Stimulated activated CD8-positive, alpha-beta memory T cell treated with anti-CD3 and anti-CD28 coated beads, Interleukin-7, amount 100 ng/mL, for 24 hours (primary cell): ENCODE data around the gene CNTROB.

Source experiments
- DNase-seq: peaks from one replicate; pipeline ENCODE4 v3.0.0-alpha.2; 2020; ENCODE audit warnings: low read depth

The CNTROB gene, protein sequence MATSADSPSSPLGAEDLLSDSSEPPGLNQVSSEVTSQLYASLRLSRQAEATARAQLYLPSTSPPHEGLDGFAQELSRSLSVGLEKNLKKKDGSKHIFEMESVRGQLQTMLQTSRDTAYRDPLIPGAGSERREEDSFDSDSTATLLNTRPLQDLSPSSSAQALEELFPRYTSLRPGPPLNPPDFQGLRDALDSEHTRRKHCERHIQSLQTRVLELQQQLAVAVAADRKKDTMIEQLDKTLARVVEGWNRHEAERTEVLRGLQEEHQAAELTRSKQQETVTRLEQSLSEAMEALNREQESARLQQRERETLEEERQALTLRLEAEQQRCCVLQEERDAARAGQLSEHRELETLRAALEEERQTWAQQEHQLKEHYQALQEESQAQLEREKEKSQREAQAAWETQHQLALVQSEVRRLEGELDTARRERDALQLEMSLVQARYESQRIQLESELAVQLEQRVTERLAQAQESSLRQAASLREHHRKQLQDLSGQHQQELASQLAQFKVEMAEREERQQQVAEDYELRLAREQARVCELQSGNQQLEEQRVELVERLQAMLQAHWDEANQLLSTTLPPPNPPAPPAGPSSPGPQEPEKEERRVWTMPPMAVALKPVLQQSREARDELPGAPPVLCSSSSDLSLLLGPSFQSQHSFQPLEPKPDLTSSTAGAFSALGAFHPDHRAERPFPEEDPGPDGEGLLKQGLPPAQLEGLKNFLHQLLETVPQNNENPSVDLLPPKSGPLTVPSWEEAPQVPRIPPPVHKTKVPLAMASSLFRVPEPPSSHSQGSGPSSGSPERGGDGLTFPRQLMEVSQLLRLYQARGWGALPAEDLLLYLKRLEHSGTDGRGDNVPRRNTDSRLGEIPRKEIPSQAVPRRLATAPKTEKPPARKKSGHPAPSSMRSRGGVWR

GRCh38 chr17:7931709-7932482, at the start of gene CNTROB, which contains the start of gene TRAPPC1:
TSS of gene CNTROB (plus strand) at chr17:7932206. CDS start at chr17:7933080, 874 bp downstream.
TSS of gene TRAPPC1 (minus strand) at chr17:7931946. CDS start at chr17:7931829, 117 bp downstream.
- DNase-seq = peak; percentile 99

- DNase-seq = no peak
Measured at GRCh38 chr17:7882629-7883028, 49.4 kb upstream of the CNTROB start.

DNA sequence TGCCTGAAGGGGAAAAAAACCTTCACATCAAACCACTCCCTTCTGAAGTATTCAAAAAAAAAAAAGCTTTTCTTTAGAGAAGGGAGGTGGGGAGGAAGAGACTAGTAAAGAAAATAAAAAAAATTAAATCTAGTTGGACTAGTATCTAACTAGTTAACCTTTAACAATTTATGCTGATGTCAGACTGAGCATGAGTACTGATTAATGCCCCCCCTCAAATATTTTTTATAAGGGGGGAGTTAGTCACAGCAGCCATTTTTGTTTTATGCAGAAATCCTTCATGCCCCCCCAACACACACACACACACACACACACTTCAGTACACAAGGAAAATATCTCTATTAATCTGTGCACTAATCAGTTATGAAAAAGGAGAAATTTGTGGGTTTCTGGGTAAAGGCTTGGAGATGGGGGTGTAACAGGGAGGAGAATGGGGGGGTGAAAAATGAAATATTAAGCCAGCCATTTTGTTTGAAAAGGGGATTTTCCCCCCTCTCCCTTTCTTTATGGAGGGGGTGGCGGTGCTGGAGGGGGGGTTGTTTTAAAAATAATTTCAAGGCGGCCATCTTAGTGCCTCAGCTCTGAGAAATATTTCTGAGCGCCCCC, 48.1 kb upstream of the CNTROB start:
- DNase-seq = no peak

DNA sequence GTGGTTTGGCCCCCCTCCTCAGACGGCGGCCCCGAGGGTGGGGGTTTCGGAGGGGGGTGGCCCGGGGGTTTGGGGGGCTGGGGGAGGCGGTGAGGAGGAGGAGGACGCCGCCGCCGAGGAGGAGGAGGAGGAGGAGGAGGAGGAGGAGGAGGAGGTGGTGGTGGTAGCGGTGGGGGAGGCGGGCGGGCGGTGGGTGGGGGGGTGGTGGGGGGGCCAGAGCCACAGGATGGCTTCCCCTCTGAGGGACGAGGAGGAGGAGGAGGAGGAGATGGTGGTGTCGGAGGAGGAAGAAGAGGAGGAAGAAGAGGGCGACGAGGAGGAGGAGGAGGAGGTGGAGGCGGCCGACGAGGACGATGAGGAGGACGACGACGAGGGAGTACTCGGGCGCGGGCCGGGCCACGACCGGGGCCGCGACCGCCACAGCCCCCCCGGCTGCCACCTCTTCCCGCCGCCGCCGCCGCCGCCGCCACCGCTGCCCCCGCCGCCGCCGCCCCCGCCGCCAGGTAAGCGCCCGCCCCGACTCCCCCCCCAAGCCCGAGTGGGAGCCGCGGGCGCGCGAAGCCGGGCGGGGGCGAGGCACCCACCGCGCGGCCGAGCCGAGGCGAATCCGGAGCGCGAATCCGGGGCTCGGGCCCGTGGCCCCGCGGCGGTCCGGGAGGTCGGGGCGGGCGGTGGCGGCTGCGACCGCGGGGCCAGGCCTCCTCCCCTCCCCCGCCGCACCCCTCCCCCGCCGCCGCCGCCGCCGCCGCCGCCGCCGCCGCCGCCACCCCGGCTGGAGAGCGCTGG, 47.2 kb upstream of the CNTROB start:
- DNase-seq = no peak

GRCh38 chr17:7885367-7886226, 46.4 kb upstream of the CNTROB start:
- DNase-seq = no peak

GRCh38 chr17:7886227-7887037, 45.6 kb upstream of the CNTROB start:
- no peak for DNase-seq

DNA sequence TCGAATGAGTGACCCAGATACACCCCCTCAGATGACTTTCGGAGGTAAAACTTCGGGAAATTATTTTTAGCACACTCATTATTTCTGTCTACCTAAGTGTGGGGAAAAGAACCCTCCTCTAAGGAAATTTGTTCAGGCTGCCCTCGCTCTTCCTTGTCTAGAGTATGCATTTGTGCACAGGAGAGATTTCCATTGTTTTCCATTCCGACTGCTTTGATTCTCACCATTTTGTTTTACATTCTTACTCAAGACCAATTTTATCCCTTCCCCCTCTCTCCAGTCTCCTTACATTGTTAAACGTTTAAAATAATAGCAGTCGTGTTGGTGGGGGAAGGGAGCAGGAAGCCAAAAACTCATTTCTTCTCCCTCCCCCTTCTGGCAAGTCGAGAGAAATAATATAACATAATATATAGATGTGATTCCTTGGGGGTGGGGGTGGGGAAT, 44.9 kb upstream of the CNTROB start:
- no peak for DNase-seq

GRCh38 chr17:7887482-7888183, 44.4 kb upstream of the CNTROB start:
- peak; percentile 73 for DNase-seq

DNA sequence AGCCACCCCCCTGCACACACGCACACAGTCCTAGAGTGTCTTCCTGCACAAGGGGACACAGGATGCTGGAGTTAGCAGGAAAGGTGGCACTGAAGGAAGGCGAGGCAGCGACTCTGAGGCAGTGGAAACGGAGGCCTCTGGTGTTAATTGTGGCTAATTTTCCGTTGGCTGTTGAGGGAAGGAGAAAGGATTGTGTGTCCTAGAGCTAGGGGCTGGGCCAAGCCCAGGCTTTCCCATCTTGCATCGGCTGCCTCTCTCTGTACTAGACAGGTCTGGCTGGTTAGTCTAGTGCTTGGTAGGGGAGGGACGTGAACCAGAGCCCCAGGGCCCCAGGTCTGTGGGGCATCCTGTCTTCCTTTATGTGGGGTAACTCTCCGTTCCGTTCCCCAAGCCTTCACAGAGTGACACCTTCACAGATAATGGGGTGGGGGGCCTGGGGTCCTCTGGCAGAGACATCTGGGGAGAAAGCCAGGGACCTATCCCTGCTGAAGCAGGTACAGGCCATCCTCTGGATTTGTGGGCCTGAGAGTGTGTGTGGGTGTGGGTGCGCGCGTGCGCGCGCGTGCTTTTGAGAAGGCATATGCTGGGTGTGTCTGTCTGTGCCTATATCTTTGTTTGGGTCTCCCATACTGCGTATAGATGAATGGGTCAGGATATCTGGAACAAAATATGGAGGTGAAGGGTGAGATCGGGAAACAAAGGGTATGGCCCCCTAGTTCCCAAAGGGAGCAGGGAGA, 43.7 kb upstream of the CNTROB start, which contains the start of gene CHD3:
CHD3 (plus strand) TSS at position 606 of the 737 bp plus-strand sequence. CDS start 212 bp downstream, outside the sequence.
- DNase-seq = no peak

- no peak for DNase-seq
Measured at GRCh38 chr17:7889166-7889955, 42.6 kb upstream of the CNTROB start.

GRCh38 chr17:7893187-7893880, 38.7 kb upstream of the CNTROB start:
- DNase-seq = no peak

DNA sequence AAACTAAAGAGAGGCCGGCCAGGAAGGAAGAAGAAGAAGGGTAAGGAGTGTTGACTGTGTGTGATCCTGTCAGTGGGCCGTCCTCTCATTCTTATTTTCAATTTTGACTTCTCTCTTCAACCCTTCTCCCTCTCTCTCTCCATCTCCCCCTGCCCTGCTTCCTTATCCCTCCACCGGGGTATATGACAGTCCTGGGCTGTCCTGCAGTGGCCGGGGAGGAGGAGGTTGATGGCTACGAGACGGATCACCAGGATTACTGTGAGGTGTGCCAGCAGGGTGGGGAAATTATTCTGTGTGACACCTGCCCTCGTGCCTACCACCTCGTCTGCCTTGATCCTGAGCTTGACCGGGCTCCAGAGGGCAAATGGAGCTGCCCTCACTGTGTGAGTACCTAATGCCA, 37.8 kb upstream of the CNTROB start:
- DNase-seq = no peak

- no peak for DNase-seq
Measured at GRCh38 chr17:7894866-7895265, 37.1 kb upstream of the CNTROB start.

DNA sequence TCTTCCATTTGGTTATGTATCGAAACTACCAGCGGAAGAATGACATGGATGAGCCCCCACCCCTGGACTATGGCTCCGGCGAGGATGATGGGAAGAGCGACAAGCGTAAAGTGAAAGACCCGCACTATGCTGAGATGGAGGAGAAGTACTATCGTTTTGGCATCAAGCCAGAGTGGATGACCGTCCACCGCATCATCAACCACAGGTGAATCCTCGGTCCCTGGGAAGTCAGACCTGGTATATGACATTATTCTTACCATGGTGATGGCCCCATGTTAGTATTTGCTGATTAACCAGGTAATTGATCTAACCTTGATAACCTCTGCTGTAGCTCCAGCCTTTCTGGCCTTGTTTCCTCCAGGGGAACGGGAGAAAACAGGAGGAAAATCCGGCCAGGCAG, 34.9 kb upstream of the CNTROB start:
- no peak for DNase-seq

GRCh38 chr17:7897773-7898172, 34.2 kb upstream of the CNTROB start:
- DNase-seq = no peak
